Neural cell (in vitro differentiated cells): ENCODE results near the gene RAB32. TPM values are rescaled to one million over a fixed set of nuclear protein-coding genes. Genes with fewer than 3 reads are reported as not detected.

ENCODE experiments used
- H2AFZ ChIP-seq: fragments of 200-600, 300-800 bp; sonication (generic), shearing (Covaris generic); 2 replicates; pipeline ENCODE4 v1.6.0; 2014; ENCODE audit warnings: low read depth, mild to moderate bottlenecking, antibody characterized with exemption, low read length, moderate library complexity
- H3F3A ChIP-seq: fragments of 200-600 bp; shearing (Covaris generic); 2 replicates; pipeline ENCODE4 v1.6.1; 2016; ENCODE audit warnings: mild to moderate bottlenecking, moderate library complexity, mixed read lengths, antibody characterized with exemption, low read length; ENCODE audit not compliant: insufficient read depth, poor library complexity, severe bottlenecking
- H3K27ac ChIP-seq: fragments of 200-600, 300-800 bp; sonication (generic), shearing (Covaris generic); 2 replicates; pipeline ENCODE4 v1.5.1; 2014; ENCODE audit warnings: mild to moderate bottlenecking, low read length, moderate library complexity
- H3K27me3 ChIP-seq: fragments of 300-800, 200-600 bp; sonication (generic), shearing (Covaris generic); 2 replicates; pipeline ENCODE4 v1.6.0; 2014; ENCODE audit warnings: mild to moderate bottlenecking, low read depth, low read length, moderate library complexity; ENCODE audit not compliant: insufficient read depth
- H3K36me3 ChIP-seq: fragments of 300-800, 200-600 bp; sonication (generic), shearing (Covaris generic); 2 replicates; pipeline ENCODE4 v1.5.1; 2014; ENCODE audit warnings: mild to moderate bottlenecking, antibody characterized with exemption, low read length, moderate library complexity; ENCODE audit not compliant: insufficient read depth
- H3K4me2 ChIP-seq: fragments of 300-800, 200-600 bp; sonication (generic), shearing (Covaris generic); 2 replicates; pipeline ENCODE4 v1.6.0; 2014; ENCODE audit warnings: mild to moderate bottlenecking, low read length
- H3K4me3 ChIP-seq: fragments of 300-800, 200-600 bp; sonication (generic), shearing (Covaris generic); 2 replicates; pipeline ENCODE4 v1.5.1; 2014; ENCODE audit warnings: mild to moderate bottlenecking, low read length, moderate library complexity
- H3K79me2 ChIP-seq: fragments of 200-600 bp; shearing (Covaris generic); replicated peaks from 2 replicates; pipeline ENCODE4 v1.6.0; 2014; ENCODE audit warnings: mild to moderate bottlenecking, low read length, moderate library complexity; ENCODE audit not compliant: insufficient read depth
- H3K9ac ChIP-seq: fragments of 300-800, 200-600 bp; sonication (generic), shearing (Covaris generic); 2 replicates; pipeline ENCODE4 v1.6.1; 2016; ENCODE audit warnings: mild to moderate bottlenecking, low read length, mixed read lengths
- H3K9me2 ChIP-seq: fragments of 200-600 bp; shearing (Covaris generic); 2 replicates; pipeline ENCODE4 v1.6.1; 2016; ENCODE audit warnings: mild to moderate bottlenecking, low read length, mixed read lengths; ENCODE audit not compliant: insufficient read depth
- H3K9me3 ChIP-seq: fragments of 200-600, 300-800 bp; sonication (generic), shearing (Covaris generic); 2 replicates; pipeline ENCODE4 v1.6.1; 2016; ENCODE audit warnings: mild to moderate bottlenecking, mixed run types, low read length, moderate library complexity, mixed read lengths
- H4K20me1 ChIP-seq: fragments of 200-600 bp; shearing (Covaris generic); 2 replicates; pipeline ENCODE4 v1.6.1; 2016; ENCODE audit warnings: mild to moderate bottlenecking, mixed run types; ENCODE audit not compliant: insufficient read depth
- CTCF ChIP-seq: fragments of 450-650 bp; IDR thresholded peaks from 2 replicates; pipeline ENCODE4 v1.5.1; 2014; ENCODE audit warnings: antibody characterized with exemption, mild to moderate bottlenecking, moderate library complexity; ENCODE audit not compliant: poor library complexity, severe bottlenecking
- EP300 ChIP-seq: fragments of 450-650 bp; conservative IDR thresholded peaks from 2 replicates; pipeline ENCODE4 v1.6.1; 2014; ENCODE audit warnings: antibody characterized with exemption, mild to moderate bottlenecking, moderate library complexity; ENCODE audit not compliant: poor library complexity, severe bottlenecking
- EZH2 ChIP-seq: fragments of 200-600, 300-800 bp; shearing (Covaris generic), sonication (generic); IDR thresholded peaks from 2 replicates; pipeline ENCODE4 v1.6.1; 2014; ENCODE audit warnings: antibody characterized with exemption, low read length, borderline replicate concordance, mild to moderate bottlenecking; ENCODE audit not compliant: insufficient read depth, poor library complexity, severe bottlenecking
- MXI1 ChIP-seq: fragments of 450-650 bp; conservative IDR thresholded peaks from 2 replicates; pipeline ENCODE4 v1.6.1; 2014; ENCODE audit warnings: antibody characterized with exemption, mild to moderate bottlenecking; ENCODE audit not compliant: poor library complexity, severe bottlenecking
- POLR2AphosphoS5 ChIP-seq: IDR thresholded peaks from 2 replicates; pipeline ENCODE4 v1.6.1; 2012
- RAD21 ChIP-seq: fragments of 450-650 bp; conservative IDR thresholded peaks from 2 replicates; pipeline ENCODE4 v1.6.1; 2014; ENCODE audit warnings: antibody characterized with exemption, mild to moderate bottlenecking, moderate library complexity
- REST ChIP-seq: IDR thresholded peaks from 2 replicates; pipeline ENCODE4 v1.6.1; 2012; ENCODE audit warnings: borderline replicate concordance
- SMC3 ChIP-seq: fragments of 450-650 bp; conservative IDR thresholded peaks from 2 replicates; pipeline ENCODE4 v1.6.1; 2014; ENCODE audit warnings: antibody characterized with exemption, mild to moderate bottlenecking, moderate library complexity; ENCODE audit not compliant: poor library complexity
- TAF1 ChIP-seq: IDR thresholded peaks from 2 replicates; pipeline ENCODE4 v1.6.1; 2012; ENCODE audit warnings: low read depth
- polyA plus RNA-seq: library from polyadenylated mRNA; depleted of rRNA; stranded (reverse); fragments of >200 nt; gene quantifications from 2 replicates; pipeline ENCODE4 v1.2.3, GENCODE V29; 2014

RAB32 gene
- polyA plus RNA-seq, 1 donor from 2014 or later = 1.8 TPM

- H3K4me3 ChIP-seq = no peak overlapping the region
- no peaks in the 10 kb centered on the region for H3K9me3 ChIP-seq
- no peaks in the 10 kb centered on the region for H3K9me2 ChIP-seq
- no peak overlapping the region for H3K27ac ChIP-seq
- TF ChIP-seq TAF1 = no peak
- TF ChIP-seq SMC3 = no peak
- no peak for TF ChIP-seq EZH2
- no peak for TF ChIP-seq POLR2AphosphoS5
- no peak for TF ChIP-seq EP300
- TF ChIP-seq RAD21 = no peak
- no peak for TF ChIP-seq MXI1
- H2AFZ ChIP-seq = no peak overlapping the region
- H3K9ac ChIP-seq = no peak overlapping the region
- no peaks in the 10 kb centered on the region for H3K27me3 ChIP-seq
- no peaks in the 10 kb centered on the region for H3K36me3 ChIP-seq
- no peaks in the 10 kb centered on the region for H4K20me1 ChIP-seq
- H3F3A ChIP-seq = no peaks in the 10 kb centered on the region
- no peak overlapping the region for H3K4me2 ChIP-seq
- H3K79me2 ChIP-seq = no peaks in the 10 kb centered on the region
Observed at GRCh38 chr6:146590492-146590891, 46.9 kb downstream of the RAB32 start.

GRCh38 chr6:146592451-146592850 lies 48.8 kb downstream of the RAB32 start:
- Histone ChIP-seq H3K9me2 (no peaks in the 10 kb centered on the region), H3K4me2 (no peak overlapping the region), H3K36me3 (no peaks in the 10 kb centered on the region), H2AFZ (no peak overlapping the region), H3K27ac (no peak overlapping the region), H3K79me2 (no peaks in the 10 kb centered on the region), H4K20me1 (no peaks in the 10 kb centered on the region), H3K9ac (no peak overlapping the region), H3K27me3 (no peaks in the 10 kb centered on the region), H3F3A (no peaks in the 10 kb centered on the region), H3K4me3 (no peak overlapping the region), H3K9me3 (no peaks in the 10 kb centered on the region)
- TF ChIP-seq REST (no peak), EP300 (no peak)

- Histone ChIP-seq H3K79me2 (no peaks in the 10 kb centered on the region), H3K9me2 (no peaks in the 10 kb centered on the region), H3K9me3 (no peaks in the 10 kb centered on the region), H3K9ac (no peak overlapping the region), H3K27me3 (no peaks in the 10 kb centered on the region), H3K36me3 (no peaks in the 10 kb centered on the region), H3K4me3 (no peak overlapping the region), H2AFZ (no peak overlapping the region), H3K4me2 (no peak overlapping the region), H3K27ac (no peak overlapping the region), H3F3A (no peaks in the 10 kb centered on the region), H4K20me1 (no peaks in the 10 kb centered on the region)
- no peak for TF ChIP-seq TAF1
- TF ChIP-seq SMC3 = no peak
- no peak for TF ChIP-seq EZH2
- no peak for TF ChIP-seq REST
- no peak for TF ChIP-seq CTCF
- no peak for TF ChIP-seq RAD21
- TF ChIP-seq POLR2AphosphoS5 = no peak
Observed at GRCh38 chr6:146593986-146594385, 50.4 kb downstream of the RAB32 start.
